Measurements from ENCODE around the gene RPTOR. TPM values are rescaled to one million over a fixed set of nuclear protein-coding genes. Genes with fewer than 3 reads are reported as not detected.

RPTOR gene
- polyA plus RNA-seq, 1 donor from 2014 or later, result 8.0 TPM

DNA sequence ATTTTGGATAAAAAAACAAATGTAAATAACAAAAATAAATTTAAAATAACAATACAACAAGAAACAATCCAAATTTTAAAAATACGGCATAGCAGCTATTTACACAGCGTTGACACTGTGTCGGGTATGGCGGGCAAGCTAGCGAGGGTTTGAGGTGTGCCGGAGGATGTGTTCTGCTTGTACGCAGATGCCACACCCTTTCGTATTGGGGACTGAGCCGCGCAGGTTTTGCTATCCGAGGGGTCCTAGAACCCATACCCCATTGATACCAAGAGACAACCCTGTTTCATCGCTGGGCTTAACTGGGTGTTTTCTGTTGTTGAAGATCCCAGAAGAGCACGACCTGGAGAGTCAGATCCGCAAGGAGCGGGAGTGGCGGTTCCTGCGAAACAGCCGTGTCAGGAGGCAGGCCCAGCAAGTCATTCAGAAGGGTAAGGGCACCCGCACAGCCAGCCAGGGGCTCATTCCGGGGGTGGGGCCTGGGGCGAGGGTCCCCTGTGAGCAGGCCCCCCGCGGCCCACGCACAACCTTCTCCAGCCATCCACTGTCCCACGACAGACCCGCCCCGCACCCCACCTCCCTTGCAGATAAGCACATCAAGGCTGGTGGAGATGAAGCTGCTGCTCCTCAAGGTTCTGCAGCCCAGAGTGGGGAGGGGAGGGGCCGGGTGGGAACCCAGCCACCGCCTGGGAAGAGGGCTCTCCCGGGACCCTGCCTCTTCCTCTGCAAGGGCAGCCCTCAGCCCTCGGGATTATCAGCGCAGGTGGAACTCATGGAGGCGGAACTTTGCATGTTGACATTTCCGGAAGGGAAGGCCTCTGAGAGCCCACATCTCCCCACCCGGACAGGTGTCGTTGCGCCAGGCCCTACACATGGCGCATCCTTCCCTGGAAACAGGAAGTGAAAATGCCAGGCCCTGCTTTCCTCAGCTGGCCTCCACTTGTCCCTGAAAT, 395.8 kb downstream of the RPTOR start:
- Histone ChIP-seq H3K36me3 (ENCODE audit: insufficient read depth, low read length) (no peaks in the 10 kb centered on the region), H3K9me3 (ENCODE audit: low read length) (no peaks in the 10 kb centered on the region), H3K9ac (ENCODE audit: low read length) (no peak overlapping the region), H4K20me1 (ENCODE audit: insufficient read depth) (no peaks in the 10 kb centered on the region), H3K79me2 (replicated peaks; ENCODE audit: insufficient read depth, low read length) (no peaks in the 10 kb centered on the region), H3K4me2 (ENCODE audit: low read length) (no peak overlapping the region), H3F3A (ENCODE audit: insufficient read depth, low read length, poor library complexity, severe bottlenecking) (no peaks in the 10 kb centered on the region), H2AFZ (ENCODE audit: low read depth, low read length) (no peak overlapping the region), H3K4me3 (ENCODE audit: low read length) (no peak overlapping the region), H3K9me2 (ENCODE audit: insufficient read depth, low read length) (no peaks in the 10 kb centered on the region), H3K27me3 (ENCODE audit: insufficient read depth, low read depth, low read length) (no peaks in the 10 kb centered on the region), H3K27ac (ENCODE audit: low read length) (no peak overlapping the region)
- TF ChIP-seq, protein P1, sequence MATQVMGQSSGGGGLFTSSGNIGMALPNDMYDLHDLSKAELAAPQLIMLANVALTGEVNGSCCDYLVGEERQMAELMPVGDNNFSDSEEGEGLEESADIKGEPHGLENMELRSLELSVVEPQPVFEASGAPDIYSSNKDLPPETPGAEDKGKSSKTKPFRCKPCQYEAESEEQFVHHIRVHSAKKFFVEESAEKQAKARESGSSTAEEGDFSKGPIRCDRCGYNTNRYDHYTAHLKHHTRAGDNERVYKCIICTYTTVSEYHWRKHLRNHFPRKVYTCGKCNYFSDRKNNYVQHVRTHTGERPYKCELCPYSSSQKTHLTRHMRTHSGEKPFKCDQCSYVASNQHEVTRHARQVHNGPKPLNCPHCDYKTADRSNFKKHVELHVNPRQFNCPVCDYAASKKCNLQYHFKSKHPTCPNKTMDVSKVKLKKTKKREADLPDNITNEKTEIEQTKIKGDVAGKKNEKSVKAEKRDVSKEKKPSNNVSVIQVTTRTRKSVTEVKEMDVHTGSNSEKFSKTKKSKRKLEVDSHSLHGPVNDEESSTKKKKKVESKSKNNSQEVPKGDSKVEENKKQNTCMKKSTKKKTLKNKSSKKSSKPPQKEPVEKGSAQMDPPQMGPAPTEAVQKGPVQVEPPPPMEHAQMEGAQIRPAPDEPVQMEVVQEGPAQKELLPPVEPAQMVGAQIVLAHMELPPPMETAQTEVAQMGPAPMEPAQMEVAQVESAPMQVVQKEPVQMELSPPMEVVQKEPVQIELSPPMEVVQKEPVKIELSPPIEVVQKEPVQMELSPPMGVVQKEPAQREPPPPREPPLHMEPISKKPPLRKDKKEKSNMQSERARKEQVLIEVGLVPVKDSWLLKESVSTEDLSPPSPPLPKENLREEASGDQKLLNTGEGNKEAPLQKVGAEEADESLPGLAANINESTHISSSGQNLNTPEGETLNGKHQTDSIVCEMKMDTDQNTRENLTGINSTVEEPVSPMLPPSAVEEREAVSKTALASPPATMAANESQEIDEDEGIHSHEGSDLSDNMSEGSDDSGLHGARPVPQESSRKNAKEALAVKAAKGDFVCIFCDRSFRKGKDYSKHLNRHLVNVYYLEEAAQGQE (IDR thresholded peaks at IDR 0.05; ENCODE audit: borderline replicate concordance), result no peak
- TF ChIP-seq MXI1 (conservative IDR thresholded peaks at IDR 0.05; ENCODE audit: poor library complexity, severe bottlenecking), result no peak
- TF ChIP-seq POLR2AphosphoS5 (IDR thresholded peaks at IDR 0.05), result no peak
- no peak for TF ChIP-seq EP300 (conservative IDR thresholded peaks at IDR 0.05; ENCODE audit: poor library complexity, severe bottlenecking)
- no peak for TF ChIP-seq RAD21 (conservative IDR thresholded peaks at IDR 0.05)
- TF ChIP-seq TAF1 (IDR thresholded peaks at IDR 0.05; ENCODE audit: low read depth), result no peak
- no peak for TF ChIP-seq EZH2 (IDR thresholded peaks at IDR 0.05; ENCODE audit: borderline replicate concordance, insufficient read depth, low read length, poor library complexity, severe bottlenecking)

DNA sequence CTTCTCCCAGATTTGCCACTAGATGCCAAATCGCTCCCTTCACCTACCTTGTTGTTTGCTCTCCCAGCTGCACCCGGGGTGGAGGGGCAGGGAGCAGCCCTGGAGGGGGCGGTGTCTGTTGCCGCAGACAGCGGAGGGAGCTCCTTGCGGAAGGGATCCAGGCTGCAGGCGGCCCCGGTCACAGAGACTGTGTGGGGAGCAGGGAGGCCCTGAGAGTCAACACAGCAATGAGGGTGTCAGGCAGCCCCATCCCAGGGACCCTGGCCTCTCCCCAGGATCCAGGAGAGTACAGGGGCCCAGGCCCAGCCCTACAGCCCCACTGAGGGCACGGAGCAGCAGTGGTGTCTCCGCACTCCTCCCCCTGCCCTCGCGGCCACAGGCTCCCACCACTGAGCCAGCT, 396.5 kb downstream of the RPTOR start:
- no peaks in the 10 kb centered on the region for H3K27me3 ChIP-seq (ENCODE audit: insufficient read depth, low read depth, low read length)
- no peaks in the 10 kb centered on the region for H4K20me1 ChIP-seq (ENCODE audit: insufficient read depth)

More for the DNA sequence above, 396.5 kb downstream of the RPTOR start:
- Histone ChIP-seq H3K79me2 (replicated peaks; ENCODE audit: insufficient read depth, low read length) (no peaks in the 10 kb centered on the region), H3K9me3 (ENCODE audit: low read length) (no peaks in the 10 kb centered on the region), H3K27ac (ENCODE audit: low read length) (no peak overlapping the region), H3K9me2 (ENCODE audit: insufficient read depth, low read length) (no peaks in the 10 kb centered on the region), H3K9ac (ENCODE audit: low read length) (no peak overlapping the region), H2AFZ (ENCODE audit: low read depth, low read length) (no peak overlapping the region), H3K36me3 (ENCODE audit: insufficient read depth, low read length) (no peaks in the 10 kb centered on the region), H3F3A (ENCODE audit: insufficient read depth, low read length, poor library complexity, severe bottlenecking) (no peaks in the 10 kb centered on the region), H3K4me2 (ENCODE audit: low read length) (no peak overlapping the region), H3K4me3 (ENCODE audit: low read length) (no peak overlapping the region)
- no peak for TF ChIP-seq EP300 (conservative IDR thresholded peaks at IDR 0.05; ENCODE audit: poor library complexity, severe bottlenecking)
- no peak for TF ChIP-seq POLR2AphosphoS5 (IDR thresholded peaks at IDR 0.05)
- TF ChIP-seq SMC3 (conservative IDR thresholded peaks at IDR 0.05; ENCODE audit: poor library complexity), result no peak
- no peak for TF ChIP-seq TAF1 (IDR thresholded peaks at IDR 0.05; ENCODE audit: low read depth)
- TF ChIP-seq, protein P1 (IDR thresholded peaks at IDR 0.05; ENCODE audit: borderline replicate concordance), result no peak
- no peak for TF ChIP-seq MXI1 (conservative IDR thresholded peaks at IDR 0.05; ENCODE audit: poor library complexity, severe bottlenecking)
